ENCODE results near the gene TFB2M.
A peak's percentile ranks its signal among the peaks of the same experiment; 100 is the strongest.

The TFB2M gene

DNA sequence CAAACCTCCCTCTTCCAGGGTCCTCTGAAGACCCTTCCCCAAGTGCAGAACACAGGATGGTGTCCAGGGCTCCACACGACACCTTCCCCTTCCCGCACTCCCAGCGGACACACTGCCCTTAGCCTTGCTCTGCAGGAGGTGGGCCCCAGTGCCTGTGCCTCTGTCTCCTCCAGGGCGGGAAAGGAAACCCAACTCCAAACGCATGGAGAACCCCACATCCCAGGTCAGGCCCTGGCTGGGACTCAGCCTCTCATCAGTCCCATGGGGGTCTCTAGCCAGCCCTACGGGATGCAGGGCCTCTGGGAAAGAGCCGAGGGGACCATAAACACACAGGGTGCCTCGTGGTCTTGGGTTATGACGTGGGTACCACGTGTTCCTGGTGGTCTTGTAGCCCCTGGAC is 53.4 kb downstream of the TFB2M start:
- DNase-seq (ENCODE audit: low read depth): no peak

- no peak for DNase-seq (ENCODE audit: low read depth)
Measured at GRCh38 chr1:246512230-246512629, 53.8 kb downstream of the TFB2M start.

DNA sequence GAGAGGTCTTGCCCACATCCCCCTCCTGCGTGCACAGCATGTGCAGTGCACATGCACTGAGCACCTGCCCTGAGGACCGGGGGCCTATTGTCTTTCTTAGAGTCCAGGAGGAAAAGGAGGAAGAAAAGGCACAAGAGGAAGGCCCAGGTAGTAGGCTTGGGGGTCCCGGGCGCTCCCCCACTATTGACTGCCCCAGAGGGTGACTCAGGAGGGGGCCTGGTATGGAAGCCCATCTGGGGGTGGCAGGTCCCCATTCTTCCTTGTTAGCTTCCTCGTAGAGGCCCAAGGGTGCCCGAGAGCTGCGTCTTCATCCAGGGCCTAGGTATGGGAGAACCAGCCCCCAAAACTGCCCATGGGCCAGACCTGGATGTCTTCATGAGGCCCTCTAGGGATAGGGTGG is 54.9 kb downstream of the TFB2M start:
- DNase-seq (ENCODE audit: low read depth): no peak

- no peak for DNase-seq (ENCODE audit: low read depth)
Measured at GRCh38 chr1:246510147-246511030, 55.7 kb downstream of the TFB2M start.

DNA sequence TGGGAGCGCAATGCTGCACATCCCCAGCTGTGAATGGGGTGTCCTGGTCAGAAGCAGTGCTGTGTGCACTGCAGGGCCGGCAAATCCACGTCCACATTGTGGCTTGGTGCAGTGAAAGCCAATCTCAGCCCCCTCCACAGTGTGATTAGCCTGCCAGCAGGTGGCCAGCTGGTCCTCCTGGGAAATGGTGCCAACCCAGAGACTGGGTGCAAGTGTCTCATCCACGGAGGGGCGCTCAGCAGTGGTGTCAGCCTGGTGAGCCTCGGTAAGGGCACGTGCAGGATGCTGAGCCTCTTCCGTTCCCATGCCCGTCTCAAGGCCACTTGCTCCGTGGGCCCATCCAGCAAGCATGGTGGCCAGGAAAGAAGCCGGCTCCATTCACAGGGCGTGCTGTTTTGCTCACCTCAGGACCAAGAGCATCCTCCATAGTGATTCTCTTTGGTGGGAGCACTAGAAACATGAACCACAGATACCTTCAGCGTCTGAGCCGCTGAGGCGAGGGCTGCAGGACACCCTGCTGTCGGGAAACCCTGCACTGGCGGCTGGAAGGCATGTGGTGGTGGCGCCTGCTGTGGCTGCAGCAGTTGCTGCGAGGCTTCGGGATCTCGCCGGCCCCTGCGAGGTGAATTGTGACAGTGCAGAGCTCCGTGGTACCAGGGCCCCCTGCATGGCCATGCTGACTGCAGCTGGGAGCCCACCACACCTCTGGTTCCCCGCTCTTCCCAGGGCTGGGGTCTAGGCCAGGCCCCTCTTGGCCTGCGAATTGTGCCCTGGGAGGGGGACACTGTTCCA is 57.0 kb downstream of the TFB2M start:
- no peak for DNase-seq (ENCODE audit: low read depth)

GRCh38 chr1:246506674-246507481 is 59.2 kb downstream of the TFB2M start, which contains the start of gene SMYD3:
SMYD3 (minus strand) TSS chr1:246507279.
- peak; percentile 71 for DNase-seq (ENCODE audit: low read depth)

DNA sequence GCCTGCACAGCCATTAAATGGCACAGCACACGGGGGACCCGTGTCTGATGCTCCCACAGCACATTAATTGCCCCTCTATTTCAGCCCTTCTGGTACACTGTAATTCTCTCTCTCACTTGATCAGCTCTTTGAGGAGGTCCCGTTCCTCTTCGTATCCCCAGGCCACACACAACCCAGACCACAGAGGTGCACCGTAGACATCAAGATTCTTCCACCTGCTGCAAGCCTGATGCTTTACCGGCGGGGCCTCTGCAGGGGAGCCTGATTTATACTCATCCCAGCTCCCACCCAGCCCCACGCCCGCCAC is 59.7 kb downstream of the TFB2M start:
- DNase-seq (ENCODE audit: low read depth): no peak

- DNase-seq (ENCODE audit: low read depth): peak; percentile 45
Measured at GRCh38 chr1:246503341-246503740, 62.7 kb downstream of the TFB2M start.

DNA sequence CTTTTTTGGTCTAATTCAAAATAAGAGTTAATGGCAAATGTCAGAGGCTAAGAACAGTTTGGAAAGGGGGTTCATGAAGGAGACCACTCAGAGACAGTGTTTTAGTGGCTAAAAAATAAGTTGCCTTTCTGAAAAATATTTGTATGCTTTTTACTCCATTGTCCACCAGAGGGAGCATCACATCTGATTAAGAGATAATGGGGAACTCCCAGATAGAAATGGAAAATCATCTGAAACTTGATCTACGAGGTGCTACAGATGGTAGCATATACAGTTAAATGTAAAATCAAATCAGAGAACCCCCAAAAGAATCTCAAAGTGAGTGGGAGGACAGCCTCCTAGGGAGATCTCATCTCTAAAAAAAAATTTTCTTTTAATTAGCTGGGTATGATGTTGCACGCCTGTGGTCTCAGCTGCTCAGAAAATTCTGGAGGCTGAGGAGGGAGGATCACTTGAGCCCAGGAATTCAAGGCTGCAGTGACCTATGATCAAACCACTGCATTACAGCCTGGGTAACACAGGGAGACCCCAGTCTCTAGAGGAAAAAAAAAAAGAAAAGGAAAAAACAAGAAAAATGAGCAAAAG is 68.6 kb downstream of the TFB2M start:
- peak; percentile 77 for DNase-seq (ENCODE audit: low read depth)

DNA sequence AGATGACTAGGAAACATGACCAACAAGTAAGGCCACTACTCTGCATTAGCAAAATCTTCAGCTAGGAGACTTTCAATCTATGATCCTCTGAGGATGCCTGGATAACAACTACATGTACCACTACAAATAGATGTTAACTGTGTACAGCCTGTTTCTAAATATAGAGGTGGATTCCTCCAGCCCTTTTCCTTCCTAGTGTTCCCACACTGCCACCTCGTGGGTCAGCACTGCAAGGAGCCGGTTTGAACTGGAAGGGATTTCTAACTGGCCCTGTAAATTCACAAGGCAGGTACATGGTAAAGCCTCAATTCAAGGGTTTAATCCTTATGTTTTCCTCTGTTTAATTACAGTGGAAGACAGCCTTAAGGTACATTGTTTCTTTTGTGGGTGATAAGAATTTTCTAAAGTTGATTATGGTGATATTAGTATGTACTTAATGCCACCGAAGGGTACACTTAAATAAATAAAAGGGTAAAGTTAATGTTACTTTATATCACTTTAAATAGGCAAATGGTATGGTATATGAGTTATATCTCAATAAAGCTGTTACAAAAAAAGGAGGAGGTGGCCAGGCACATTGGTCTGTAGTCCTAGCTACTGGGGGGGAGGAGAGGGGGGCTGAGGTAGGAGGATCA is 73.3 kb downstream of the TFB2M start:
- DNase-seq (ENCODE audit: low read depth): peak; percentile 82

DNA sequence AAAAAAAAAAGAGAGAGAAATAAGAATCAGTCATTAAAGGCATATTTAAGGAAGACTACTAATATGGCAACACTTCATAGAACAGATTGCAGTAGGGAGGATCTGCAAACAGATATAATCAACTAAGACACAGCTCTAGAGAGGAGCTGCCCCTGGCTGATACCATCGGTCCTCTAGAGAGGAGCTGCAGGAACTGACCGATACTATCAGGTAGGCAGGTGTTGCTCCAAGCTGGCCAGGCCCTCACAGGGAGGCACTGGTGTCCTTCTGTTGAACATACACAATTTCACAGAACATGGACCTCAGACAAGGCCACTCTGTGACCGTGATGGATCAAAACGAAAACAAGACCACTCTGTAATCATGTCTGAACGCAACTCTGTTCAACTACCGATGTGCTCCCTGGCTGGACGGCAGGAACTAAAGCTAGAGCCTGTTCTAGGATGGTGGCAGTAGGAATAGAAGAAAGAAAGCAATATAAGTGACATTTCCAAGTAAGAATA is 74.5 kb downstream of the TFB2M start:
- DNase-seq (ENCODE audit: low read depth): no peak

Measured in iris pigment epithelial cell (primary cell).